ENCODE data around the gene COL9A2.
A peak's percentile ranks its signal among the peaks of the same experiment; 100 is the strongest.

Gene COL9A2

GRCh38 chr1:40299366-40300248, 17.5 kb downstream of the COL9A2 start:
- no peak for DNase-seq
- H3K36me3 Mint-ChIP-seq (ENCODE audit: low read depth), result peaks cover 7% of the 10 kb centered on the region
- no peaks in the 10 kb centered on the region for H3K9me3 Mint-ChIP-seq
- no peaks in the 10 kb centered on the region for H3K4me1 Mint-ChIP-seq
- TF ChIP-seq CTCF (IDR thresholded peaks at IDR 0.05), result no peak
- H3K4me3 Mint-ChIP-seq, result no peak overlapping the region
- H3K27ac Mint-ChIP-seq, result no peak overlapping the region
- H3K27me3 Mint-ChIP-seq (ENCODE audit: low read depth, poor library complexity), result no peaks in the 10 kb centered on the region

GRCh38 chr1:40291293-40291692, 25.8 kb downstream of the COL9A2 start:
- Mint-ChIP-seq H3K36me3 (ENCODE audit: low read depth) (peaks cover 51% of the 10 kb centered on the region), H3K4me1 (peaks cover 5% of the 10 kb centered on the region), H3K27ac (no peak overlapping the region), H3K9me3 (no peaks in the 10 kb centered on the region), H3K4me3 (no peak overlapping the region), H3K27me3 (ENCODE audit: low read depth, poor library complexity) (no peaks in the 10 kb centered on the region)
- DNase-seq, result no peak
- no peak for TF ChIP-seq CTCF (IDR thresholded peaks at IDR 0.05)

- no peak overlapping the region for H3K4me3 Mint-ChIP-seq
- DNase-seq, result no peak
- no peak overlapping the region for H3K27ac Mint-ChIP-seq
- no peak for TF ChIP-seq CTCF (IDR thresholded peaks at IDR 0.05)
- no peaks in the 10 kb centered on the region for H3K9me3 Mint-ChIP-seq
- peaks cover 58% of the 10 kb centered on the region for H3K36me3 Mint-ChIP-seq (ENCODE audit: low read depth)
- H3K4me1 Mint-ChIP-seq, result no peaks in the 10 kb centered on the region
- H3K27me3 Mint-ChIP-seq (ENCODE audit: low read depth, poor library complexity), result no peaks in the 10 kb centered on the region
Observed at GRCh38 chr1:40281853-40282252, 35.2 kb downstream of the COL9A2 start.

GRCh38 chr1:40276122-40276521, 41.0 kb downstream of the COL9A2 start:
- DNase-seq, result no peak
- Mint-ChIP-seq H3K36me3 (ENCODE audit: low read depth) (peaks cover 69% of the 10 kb centered on the region), H3K4me3 (no peak overlapping the region), H3K27me3 (ENCODE audit: low read depth, poor library complexity) (no peaks in the 10 kb centered on the region), H3K27ac (peak overlapping the region; percentile 2), H3K9me3 (no peaks in the 10 kb centered on the region), H3K4me1 (no peaks in the 10 kb centered on the region)
- TF ChIP-seq CTCF (IDR thresholded peaks at IDR 0.05), result no peak

- TF ChIP-seq CTCF (IDR thresholded peaks at IDR 0.05), result no peak
- Mint-ChIP-seq H3K4me1 (no peaks in the 10 kb centered on the region), H3K27ac (no peak overlapping the region), H3K27me3 (ENCODE audit: low read depth, poor library complexity) (no peaks in the 10 kb centered on the region), H3K4me3 (no peak overlapping the region), H3K36me3 (ENCODE audit: low read depth) (peaks cover 72% of the 10 kb centered on the region), H3K9me3 (no peaks in the 10 kb centered on the region)
- no peak for DNase-seq
Observed at GRCh38 chr1:40274331-40274730, 42.8 kb downstream of the COL9A2 start.

Data from nephron progenitor cell (in vitro differentiated cells).